HepG2 (cell line): Measurements from ENCODE around the gene CCM2. TPM values are rescaled to one million over a fixed set of nuclear protein-coding genes. Genes with fewer than 3 reads are reported as not detected.
A peak's percentile ranks its signal among the peaks of the same experiment; 100 is the strongest.

Source experiments
- ATF6 ChIP-seq: sonication (generic); formaldehyde crosslinking; conservative IDR thresholded peaks from 2 replicates; pipeline ENCODE4 v1.4.0; 2020; ENCODE audit warnings: missing genetic modification reagents
- BORCS8-MEF2B ChIP-seq: sonication (generic); formaldehyde crosslinking; IDR thresholded peaks from 2 replicates; pipeline ENCODE4 v1.8.0; 2022; ENCODE audit warnings: mild to moderate bottlenecking, missing genetic modification reagents
- DBP ChIP-seq: sonication (generic); formaldehyde crosslinking; IDR thresholded peaks from 2 replicates; pipeline ENCODE4 v1.4.0; 2020; ENCODE audit warnings: missing genetic modification reagents; ENCODE audit errors: not compliant biosample characterization
- FOSL2 ChIP-seq: sonication (generic); formaldehyde crosslinking; IDR thresholded peaks from 2 replicates; pipeline ENCODE4 v1.4.0; 2020; ENCODE audit warnings: missing genetic modification reagents
- HINFP ChIP-seq: sonication (generic); formaldehyde crosslinking; IDR thresholded peaks from 2 replicates; pipeline ENCODE4 v1.4.0; 2020; ENCODE audit warnings: low read depth, mild to moderate bottlenecking, missing genetic modification reagents
- JUNB ChIP-seq: sonication (generic); formaldehyde crosslinking; IDR thresholded peaks from 2 replicates; pipeline ENCODE4 v1.8.0; 2022; ENCODE audit warnings: missing genetic modification reagents, mild to moderate bottlenecking, borderline replicate concordance
- KDM3A ChIP-seq: IDR thresholded peaks from 2 replicates; pipeline ENCODE4 v1.6.1; 2018; ENCODE audit warnings: low read depth, missing compliant biosample characterization
- MBNL3 ChIP-seq: fragments of 250-450 bp; sonication (Bioruptor Pico); conservative IDR thresholded peaks from 2 replicates; pipeline ENCODE4 v1.8.0; 2022; ENCODE audit warnings: mild to moderate bottlenecking, inconsistent platforms
- NAIF1 ChIP-seq: sonication (generic); formaldehyde crosslinking; IDR thresholded peaks from 2 replicates; pipeline ENCODE4 v1.5.0; 2020; ENCODE audit warnings: mild to moderate bottlenecking, missing genetic modification reagents, borderline replicate concordance
- PCBP2 ChIP-seq: fragments of 200-400 bp; formaldehyde crosslinking; optimal IDR thresholded peaks from 2 replicates; pipeline ENCODE3; 2018; ENCODE audit warnings: low read length, low read depth; ENCODE audit not compliant: poor library complexity, severe bottlenecking
- ZFP91 ChIP-seq: sonication (generic); formaldehyde crosslinking; IDR thresholded peaks from 2 replicates; pipeline ENCODE4 v1.9.0; 2022; ENCODE audit warnings: missing genetic modification reagents, mild to moderate bottlenecking, borderline replicate concordance
- ZNF18 ChIP-seq: sonication (generic); formaldehyde crosslinking; IDR thresholded peaks from 2 replicates; pipeline ENCODE4 v1.8.0; 2022; ENCODE audit warnings: mild to moderate bottlenecking, missing genetic modification reagents; ENCODE audit not compliant: insufficient replicate concordance
- ZNF414 ChIP-seq: sonication (generic); formaldehyde crosslinking; IDR thresholded peaks from 2 replicates; pipeline ENCODE4 v1.5.0; 2020; ENCODE audit warnings: missing genetic modification reagents
- ZNF543 ChIP-seq: sonication (generic); formaldehyde crosslinking; IDR thresholded peaks from 2 replicates; pipeline ENCODE4 v1.4.0; 2020; ENCODE audit warnings: mild to moderate bottlenecking, missing genetic modification reagents
- ZNF572 ChIP-seq: sonication (generic); formaldehyde crosslinking; IDR thresholded peaks from 2 replicates; pipeline ENCODE4 v1.5.1; 2020; ENCODE audit warnings: mild to moderate bottlenecking, missing genetic modification reagents
- ZNF703 ChIP-seq: sonication (generic); formaldehyde crosslinking; IDR thresholded peaks from 2 replicates; pipeline ENCODE4 v1.5.1; 2020; ENCODE audit warnings: missing genetic modification reagents, mild to moderate bottlenecking, moderate library complexity, borderline replicate concordance
- ZNF772 ChIP-seq: sonication (generic); formaldehyde crosslinking; IDR thresholded peaks from 2 replicates; pipeline ENCODE4 v1.5.0; 2020; ENCODE audit warnings: mild to moderate bottlenecking, missing genetic modification reagents
- ZSCAN31 ChIP-seq: sonication (generic); formaldehyde crosslinking; IDR thresholded peaks from 2 replicates; pipeline ENCODE4 v1.5.0; 2020; ENCODE audit warnings: low read depth, mild to moderate bottlenecking, missing genetic modification reagents
- polyA plus RNA-seq, 8 experiments: library from polyadenylated mRNA; depleted of rRNA in 3 of 8; stranded (reverse) in 7 of 8; unstranded in 1 of 8; fragments of >200 nt; fragmentation: Illumina TruSeq in 4 of 8; extraction: Trizol in 4 of 8; gene quantifications; 2 replicates each; pipeline versions ENCODE4 v1.2.1 to v1.2.3, GENCODE V29; 2011 to 2016; ENCODE audit warnings: low read depth in 4 of 8, missing spikeins in 1 of 8, mixed read lengths in 1 of 8; ENCODE audit not compliant: insufficient read depth in 1 of 8
- total RNA-seq, 5 experiments: library from RNA; depleted of rRNA; stranded (reverse); fragments of >200 nt; fragmentation: Illumina TruSeq; extraction: Trizol; gene quantifications; 2 replicates each; pipeline ENCODE4 v1.2.3, GENCODE V29; 2016; ENCODE audit warnings: low read depth in 1 of 5

The CCM2 gene
- total and polyA plus RNA-seq, 2 of the 13 experiments (the other 11 are each of a cell fraction or from before 2014, with no cell fraction given), result 13.7 to 15.8 TPM

GRCh38 chr7:45111298-45112223 is 111.6 kb downstream of the CCM2 start, which contains the start of gene TBRG4 (continued):
- TF ChIP-seq NAIF1 (peak; percentile 90), ZNF703 (CRISPR knock-in tag) (peak; percentile 76; the same call in 1 of the 2 replicates), KDM3A (CRISPR knock-in tag) (peak; percentile 82; the same call in 1 of the 2 replicates), ZNF414 (peak; percentile 95; the same call in 1 of the 2 replicates), FOSL2 (CRISPR knock-in tag) (peak; percentile 63; the same call in 1 of the 2 replicates), ZNF572 (CRISPR knock-in tag) (peak; percentile 91; the same call in 1 of the 2 replicates), DBP (CRISPR knock-in tag) (no peak), ZSCAN31 (peak; percentile 96), ZFP91 (CRISPR knock-in tag) (peak; percentile 94), ATF6 (no peak), ZNF18 (CRISPR knock-in tag) (peak; percentile 88), ZNF543 (CRISPR knock-in tag) (peak; percentile 91), HINFP (CRISPR knock-in tag) (peak; percentile 78), PCBP2 (no peak), MBNL3 (CRISPR knock-in tag) (no peak), BORCS8-MEF2B (CRISPR knock-in tag) (peak; percentile 88), JUNB (CRISPR knock-in tag) (peak; percentile 32; the same call in 1 of the 2 replicates), ZNF772 (CRISPR knock-in tag) (peak; percentile 84)
